ENCODE data around the gene SERINC4. TPM values are rescaled to one million over a fixed set of nuclear protein-coding genes. Genes with fewer than 3 reads are reported as not detected.
"Not testable (repeated sequence)": the region's sequence is repeated elsewhere in the genome, so short reads cannot be mapped to it uniquely, and the experiment has no call there.

Gene SERINC4
- under 1 TPM in 3 of 4 donors, not detected in 1; 0.24 to 0.45 (median 0.34) TPM for polyA plus RNA-seq
- long read RNA-seq, donor 1: 0 reads
- long read RNA-seq, donor 2: 0 reads
- long read RNA-seq, donor 3: 0 reads
- long read RNA-seq, donor 4: 0 reads
- long read RNA-seq, donor 5, partial matches to known transcripts: 39 of 39 reads
- long read RNA-seq, donor 5, other reads (novel, unspliced or antisense): 0 of 39 reads
- long read RNA-seq, donor 6: 0 reads
- long read RNA-seq, donor 7: 0 reads
- long read RNA-seq, donor 8: 0 reads
- long read RNA-seq, donor 9: 0 reads
- long read RNA-seq, donor 10: 0 reads

- H3K4me1 ChIP-seq (ENCODE audit: control insufficient read depth in 3 of 3, insufficient read depth in 2 of 3, low read depth in 1 of 3, low read length in 2 of 3): peaks cover 2 to 27% (median 2%) of the 10 kb centered on the region in 3 donors
- peaks cover 0 to 6% of the 10 kb centered on the region in 2 donors for H3K9me3 ChIP-seq (ENCODE audit: control insufficient read depth in 2 of 2, insufficient read depth in 1 of 2, low read depth in 1 of 2, low read length in 1 of 2)
Observed at GRCh38 chr15:43799945-43800285, at the start of gene SERINC4. Gene SERINC4, minus strand, starts transcription at chr15:43800220. Its CDS starts 234 bp downstream, at chr15:43799986.

GRCh38 chr15:43845421-43845820 lies 45.4 kb upstream of the SERINC4 start:
- Histone ChIP-seq H3K27ac (ENCODE audit: low read depth in 1 of 3, low read length in 2 of 3) (no peak overlapping the region), H3K4me1 (ENCODE audit: control insufficient read depth in 3 of 3, insufficient read depth in 2 of 3, low read depth in 1 of 3, low read length in 2 of 3) (no peaks in the 10 kb centered on the region), H3K9me3 (ENCODE audit: control insufficient read depth in 2 of 2, insufficient read depth in 1 of 2, low read depth in 1 of 2, low read length in 1 of 2) (no peaks in the 10 kb centered on the region), H3K36me3 (ENCODE audit: control insufficient read depth in 3 of 3, insufficient read depth in 2 of 3, low read depth in 1 of 3, low read length in 3 of 3) (peaks cover 0 to 15% (median 2%) of the 10 kb centered on the region in 3 donors), H3K27me3 (ENCODE audit: control insufficient read depth in 3 of 3, insufficient read depth in 3 of 3, low read length in 3 of 3) (no peaks in the 10 kb centered on the region), H3K4me3 (ENCODE audit: low read depth in 1 of 3, low read length in 3 of 3) (no peak overlapping the region)
- FAIRE-seq (no peak), DNase-seq (no peak)

More at GRCh38 chr15:43799945-43800285, at the start of gene SERINC4:
- no peak for FAIRE-seq
- Histone ChIP-seq H3K4me3 (ENCODE audit: low read depth in 1 of 3, low read length in 3 of 3) (peak within 1 kb of the TSS; percentile 69 to 90 (median 71)), H3K27me3 (ENCODE audit: control insufficient read depth in 3 of 3, insufficient read depth in 3 of 3, low read length in 3 of 3) (no peaks in the 10 kb centered on the region), H3K36me3 (ENCODE audit: control insufficient read depth in 3 of 3, insufficient read depth in 2 of 3, low read depth in 1 of 3, low read length in 3 of 3) (peaks cover 4 to 52% (median 7%) of the 10 kb centered on the region in 3 donors), H3K27ac (ENCODE audit: low read depth in 1 of 3, low read length in 2 of 3) (peak within 1 kb of the TSS; percentile 38 to 95 (median 85))
- DNase-seq: no peak
- 94 to 97% (median 97%) methylated on average over 8 of the region's 8 CpGs for WGBS, 3 donors

- FAIRE-seq; DNase-seq; H3K27me3 ChIP-seq (ENCODE audit: control insufficient read depth in 3 of 3, insufficient read depth in 3 of 3, low read length in 3 of 3); H3K4me1 ChIP-seq (ENCODE audit: control insufficient read depth in 3 of 3, insufficient read depth in 2 of 3, low read depth in 1 of 3, low read length in 2 of 3); H3K9me3 ChIP-seq (ENCODE audit: control insufficient read depth in 2 of 2, insufficient read depth in 1 of 2, low read depth in 1 of 2, low read length in 1 of 2); H3K4me3 ChIP-seq (ENCODE audit: low read depth in 1 of 3, low read length in 3 of 3); H3K27ac ChIP-seq (ENCODE audit: low read depth in 1 of 3, low read length in 2 of 3): not testable (repeated sequence)
- peaks cover 0 to 14% (median 7%) of the 10 kb centered on the region in 3 donors for H3K36me3 ChIP-seq (ENCODE audit: control insufficient read depth in 3 of 3, insufficient read depth in 2 of 3, low read depth in 1 of 3, low read length in 3 of 3)
- 88 to 96% (median 91%) methylated on average over 5 to 6 of the region's 6 CpGs for WGBS, 3 donors
Observed at GRCh38 chr15:43832485-43832884, 32.5 kb upstream of the SERINC4 start.

GRCh38 chr15:43831519-43832052 lies 31.6 kb upstream of the SERINC4 start:
- not testable (repeated sequence) for H3K9me3 ChIP-seq (ENCODE audit: control insufficient read depth in 2 of 2, insufficient read depth in 1 of 2, low read depth in 1 of 2, low read length in 1 of 2); H3K27ac ChIP-seq (ENCODE audit: low read depth in 1 of 3, low read length in 2 of 3); FAIRE-seq; DNase-seq; H3K4me1 ChIP-seq (ENCODE audit: control insufficient read depth in 3 of 3, insufficient read depth in 2 of 3, low read depth in 1 of 3, low read length in 2 of 3); H3K4me3 ChIP-seq (ENCODE audit: low read depth in 1 of 3, low read length in 3 of 3); H3K27me3 ChIP-seq (ENCODE audit: control insufficient read depth in 3 of 3, insufficient read depth in 3 of 3, low read length in 3 of 3)
- WGBS, 3 donors: 92 to 94% (median 93%) methylated on average over 14 of the region's 14 CpGs
- H3K36me3 ChIP-seq (ENCODE audit: control insufficient read depth in 3 of 3, insufficient read depth in 2 of 3, low read depth in 1 of 3, low read length in 3 of 3): peaks cover 0 to 14% (median 7%) of the 10 kb centered on the region in 3 donors

GRCh38 chr15:43830691-43831275 lies 30.8 kb upstream of the SERINC4 start:
- not testable (repeated sequence) for H3K9me3 ChIP-seq (ENCODE audit: control insufficient read depth in 2 of 2, insufficient read depth in 1 of 2, low read depth in 1 of 2, low read length in 1 of 2); H3K4me1 ChIP-seq (ENCODE audit: control insufficient read depth in 3 of 3, insufficient read depth in 2 of 3, low read depth in 1 of 3, low read length in 2 of 3); H3K27ac ChIP-seq (ENCODE audit: low read depth in 1 of 3, low read length in 2 of 3); H3K27me3 ChIP-seq (ENCODE audit: control insufficient read depth in 3 of 3, insufficient read depth in 3 of 3, low read length in 3 of 3); H3K4me3 ChIP-seq (ENCODE audit: low read depth in 1 of 3, low read length in 3 of 3); DNase-seq; FAIRE-seq
- peaks cover 0 to 13% (median 7%) of the 10 kb centered on the region in 3 donors for H3K36me3 ChIP-seq (ENCODE audit: control insufficient read depth in 3 of 3, insufficient read depth in 2 of 3, low read depth in 1 of 3, low read length in 3 of 3)
- 94 to 96% (median 95%) methylated on average over 9 of the region's 9 CpGs for WGBS, 3 donors

GRCh38 chr15:43829951-43830540 lies 30.0 kb upstream of the SERINC4 start:
- WGBS, 3 donors: 81 to 90% (median 89%) methylated on average over 9 of the region's 9 CpGs
- DNase-seq; H3K4me1 ChIP-seq (ENCODE audit: control insufficient read depth in 3 of 3, insufficient read depth in 2 of 3, low read depth in 1 of 3, low read length in 2 of 3); H3K9me3 ChIP-seq (ENCODE audit: control insufficient read depth in 2 of 2, insufficient read depth in 1 of 2, low read depth in 1 of 2, low read length in 1 of 2); H3K4me3 ChIP-seq (ENCODE audit: low read depth in 1 of 3, low read length in 3 of 3); H3K27me3 ChIP-seq (ENCODE audit: control insufficient read depth in 3 of 3, insufficient read depth in 3 of 3, low read length in 3 of 3); H3K27ac ChIP-seq (ENCODE audit: low read depth in 1 of 3, low read length in 2 of 3); FAIRE-seq: not testable (repeated sequence)
- H3K36me3 ChIP-seq (ENCODE audit: control insufficient read depth in 3 of 3, insufficient read depth in 2 of 3, low read depth in 1 of 3, low read length in 3 of 3): peaks cover 0 to 10% (median 3%) of the 10 kb centered on the region in 3 donors

- 43 to 47% (median 47%) methylated on average over 6 of the region's 6 CpGs for WGBS, 3 donors
- peak overlapping the region in 1 of 3 donors; percentile 7 for H3K27ac ChIP-seq (ENCODE audit: low read depth in 1 of 3, low read length in 2 of 3)
- no peaks in the 10 kb centered on the region for H3K27me3 ChIP-seq (ENCODE audit: control insufficient read depth in 3 of 3, insufficient read depth in 3 of 3, low read length in 3 of 3)
- H3K36me3 ChIP-seq (ENCODE audit: control insufficient read depth in 3 of 3, insufficient read depth in 2 of 3, low read depth in 1 of 3, low read length in 3 of 3): peaks cover 0 to 5% (median 2%) of the 10 kb centered on the region in 3 donors
- FAIRE-seq: no peak
- H3K4me3 ChIP-seq (ENCODE audit: low read depth in 1 of 3, low read length in 3 of 3): no peak overlapping the region
- H3K4me1 ChIP-seq (ENCODE audit: control insufficient read depth in 3 of 3, insufficient read depth in 2 of 3, low read depth in 1 of 3, low read length in 2 of 3): peaks cover 0 to 9% (median 4%) of the 10 kb centered on the region in 3 donors
- no peak for DNase-seq
- no peaks in the 10 kb centered on the region for H3K9me3 ChIP-seq (ENCODE audit: control insufficient read depth in 2 of 2, insufficient read depth in 1 of 2, low read depth in 1 of 2, low read length in 1 of 2)
Observed at GRCh38 chr15:43828061-43828657, 28.1 kb upstream of the SERINC4 start.
